Loucy (cell line): ENCODE results near the gene MAPKAP1.

ENCODE experiments used
- CTCF ChIP-seq: fragments of 200-600 bp; sonication (generic); conservative IDR thresholded peaks from 2 replicates; pipeline ENCODE4 v1.5.1; 2014; ENCODE audit warnings: mild to moderate bottlenecking, antibody characterized with exemption, low read length
- EZH2phosphoT487 ChIP-seq: fragments of 200-600 bp; IDR thresholded peaks from 2 replicates; pipeline ENCODE4 v1.6.1; 2018; ENCODE audit warnings: antibody characterized with exemption, mild to moderate bottlenecking, moderate library complexity, borderline replicate concordance

DNA sequence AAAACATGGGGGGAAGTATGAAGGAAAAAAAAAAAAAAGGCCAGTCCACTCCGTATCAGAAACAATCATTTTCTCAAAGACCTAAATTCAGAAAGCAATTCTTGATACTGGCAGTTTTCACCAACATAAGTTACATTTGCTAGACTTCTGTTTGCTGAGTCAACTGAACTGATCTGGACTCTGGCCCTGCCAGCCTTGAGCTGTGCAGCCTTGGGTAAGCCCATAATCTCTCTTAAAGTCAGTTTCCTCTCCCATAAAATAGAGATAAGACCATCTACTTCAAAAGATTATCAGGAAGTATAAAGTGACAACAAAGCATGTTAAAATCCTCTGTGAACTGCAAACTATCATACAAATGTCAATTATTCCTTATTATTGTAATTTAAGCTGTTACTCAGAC, 106.8 kb downstream of the MAPKAP1 start:
- TF ChIP-seq CTCF (no peak), EZH2phosphoT487 (no peak)
